A673 (cell line): ENCODE results near the gene BTBD9.

ENCODE experiments used
- CTCF ChIP-seq: fragments of 300-800, 200-600 bp; sonication (generic); conservative IDR thresholded peaks from 2 replicates; pipeline ENCODE4 v1.5.1; 2017; ENCODE audit warnings: low read depth, mild to moderate bottlenecking, antibody characterized with exemption, low read length, moderate library complexity, mixed read lengths
- EZH2 ChIP-seq: fragments of 200-600 bp; sonication (generic); IDR thresholded peaks from 2 replicates; pipeline ENCODE4 v1.6.1; 2017; ENCODE audit warnings: borderline replicate concordance, low read depth, mild to moderate bottlenecking, mixed read lengths, antibody characterized with exemption, low read length; ENCODE audit not compliant: poor library complexity, severe bottlenecking

GRCh38 chr6:38459291-38459690 is 180.4 kb downstream of the BTBD9 start:
- TF ChIP-seq CTCF (no peak), EZH2 (no peak)
